ENCODE data around the gene YBX1.

The YBX1 gene

DNA sequence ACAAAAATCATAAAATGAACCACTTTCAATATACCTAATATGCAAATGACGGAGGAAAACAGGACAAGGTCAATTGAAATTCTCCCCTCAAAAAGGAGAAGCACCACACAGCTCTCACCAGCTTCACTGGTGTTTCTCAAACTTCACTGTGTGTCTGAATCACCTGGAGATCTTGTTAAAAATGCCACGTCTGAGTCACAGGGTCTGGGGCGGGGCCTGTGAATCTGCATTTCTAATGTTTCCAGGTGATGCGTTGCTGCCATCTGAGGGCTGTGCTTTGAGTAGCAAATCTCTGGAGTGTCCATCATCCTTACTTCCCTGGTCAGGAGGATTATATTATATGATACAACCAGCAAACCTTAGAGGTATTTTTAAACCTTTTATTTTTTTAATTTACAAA, 48.8 kb downstream of the YBX1 start:
- TF ChIP-seq, protein P1, sequence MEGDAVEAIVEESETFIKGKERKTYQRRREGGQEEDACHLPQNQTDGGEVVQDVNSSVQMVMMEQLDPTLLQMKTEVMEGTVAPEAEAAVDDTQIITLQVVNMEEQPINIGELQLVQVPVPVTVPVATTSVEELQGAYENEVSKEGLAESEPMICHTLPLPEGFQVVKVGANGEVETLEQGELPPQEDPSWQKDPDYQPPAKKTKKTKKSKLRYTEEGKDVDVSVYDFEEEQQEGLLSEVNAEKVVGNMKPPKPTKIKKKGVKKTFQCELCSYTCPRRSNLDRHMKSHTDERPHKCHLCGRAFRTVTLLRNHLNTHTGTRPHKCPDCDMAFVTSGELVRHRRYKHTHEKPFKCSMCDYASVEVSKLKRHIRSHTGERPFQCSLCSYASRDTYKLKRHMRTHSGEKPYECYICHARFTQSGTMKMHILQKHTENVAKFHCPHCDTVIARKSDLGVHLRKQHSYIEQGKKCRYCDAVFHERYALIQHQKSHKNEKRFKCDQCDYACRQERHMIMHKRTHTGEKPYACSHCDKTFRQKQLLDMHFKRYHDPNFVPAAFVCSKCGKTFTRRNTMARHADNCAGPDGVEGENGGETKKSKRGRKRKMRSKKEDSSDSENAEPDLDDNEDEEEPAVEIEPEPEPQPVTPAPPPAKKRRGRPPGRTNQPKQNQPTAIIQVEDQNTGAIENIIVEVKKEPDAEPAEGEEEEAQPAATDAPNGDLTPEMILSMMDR (conservative IDR thresholded peaks at IDR 0.05), result peak; percentile 29
- H3K27ac ChIP-seq, result no peak overlapping the region

DNA sequence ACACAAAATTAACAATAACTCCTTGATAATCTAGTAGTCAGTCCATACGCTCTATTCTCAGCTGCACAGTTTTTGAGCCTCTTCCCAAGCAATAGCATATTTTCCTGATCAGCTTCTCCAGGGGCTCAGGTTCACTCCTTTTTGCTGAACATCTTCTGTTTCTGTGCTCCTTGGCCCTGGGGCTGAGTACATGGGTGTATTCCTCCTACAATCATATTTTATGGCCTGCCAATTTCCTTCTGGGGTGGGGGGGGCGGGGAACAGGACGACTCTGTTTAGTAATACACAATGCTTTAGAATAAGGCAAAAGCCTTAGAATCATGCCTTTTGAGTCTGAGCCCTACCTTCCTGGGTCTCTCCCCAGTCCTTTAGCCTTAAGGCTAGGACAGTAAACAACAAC, 49.4 kb downstream of the YBX1 start:
- TF ChIP-seq, protein P1 (conservative IDR thresholded peaks at IDR 0.05), result no peak
- H3K27ac ChIP-seq, result no peak overlapping the region

DNA sequence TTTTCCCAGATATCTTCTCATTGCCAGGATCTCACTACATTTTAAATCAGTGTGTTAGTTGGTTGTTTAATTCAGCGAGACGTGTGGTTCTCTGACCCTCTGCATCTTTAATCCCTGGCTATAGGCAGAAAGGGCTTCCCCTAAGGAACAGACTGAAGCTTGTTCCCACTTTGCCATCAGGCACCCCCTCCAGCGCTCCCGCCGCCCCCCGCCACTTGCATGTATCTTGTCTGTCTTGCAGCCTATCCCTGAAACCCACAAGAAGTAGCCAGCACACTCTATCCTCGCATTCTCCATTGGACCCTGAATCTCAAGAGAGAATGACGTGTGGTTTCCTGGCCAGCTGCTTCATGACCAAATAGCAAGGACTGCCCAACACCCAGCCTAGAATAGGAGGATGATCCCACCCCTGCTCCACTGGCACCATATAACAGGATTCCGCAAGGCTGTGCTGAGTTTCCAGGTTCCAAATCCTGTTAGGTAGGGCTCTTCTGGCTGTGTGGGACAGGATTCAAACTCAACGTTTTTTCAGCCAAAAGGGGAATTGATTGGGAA, 50.0 kb downstream of the YBX1 start:
- TF ChIP-seq, protein P1 (conservative IDR thresholded peaks at IDR 0.05), result no peak
- H3K27ac ChIP-seq, result no peak overlapping the region

DNA sequence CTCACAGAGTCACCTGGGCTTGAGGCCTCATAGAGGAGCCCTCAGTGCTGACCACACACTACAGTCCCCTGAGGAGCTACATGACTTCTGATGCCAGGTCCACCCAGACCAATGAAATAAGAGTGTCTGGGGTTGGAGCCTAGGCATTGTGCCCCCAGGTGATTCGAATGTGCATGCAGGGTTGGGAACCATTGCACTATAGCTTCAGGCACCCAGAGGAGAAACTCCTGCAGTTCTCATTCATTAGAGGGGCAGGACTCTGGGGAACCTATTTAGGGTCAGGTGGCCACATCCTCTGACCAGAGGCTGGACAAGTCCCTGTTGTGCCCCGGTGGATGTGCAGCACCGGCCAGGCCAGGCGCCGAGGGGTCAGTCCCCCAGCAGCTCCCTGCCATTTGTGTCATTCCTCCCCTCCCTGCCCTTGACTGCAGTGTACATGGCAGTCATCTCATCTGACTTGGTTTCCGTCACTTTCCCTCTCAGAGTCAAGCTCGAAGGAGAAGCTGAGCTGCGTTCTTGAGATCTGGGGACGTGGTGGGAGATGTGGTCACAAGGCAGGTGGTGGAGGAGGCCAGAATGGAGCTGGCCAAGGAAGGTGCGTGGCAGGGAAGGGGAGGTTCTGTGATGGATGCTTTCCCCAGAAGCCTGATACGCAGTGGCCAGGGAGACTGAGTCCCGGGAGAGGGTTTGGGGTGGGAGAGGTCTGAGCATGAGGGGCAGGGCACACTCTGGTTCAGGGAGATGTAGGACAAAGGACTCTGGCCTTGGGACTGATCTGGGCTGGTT, 51.4 kb downstream of the YBX1 start:
- H3K27ac ChIP-seq, result no peak overlapping the region
- TF ChIP-seq, protein P1 (conservative IDR thresholded peaks at IDR 0.05), result no peak

DNA sequence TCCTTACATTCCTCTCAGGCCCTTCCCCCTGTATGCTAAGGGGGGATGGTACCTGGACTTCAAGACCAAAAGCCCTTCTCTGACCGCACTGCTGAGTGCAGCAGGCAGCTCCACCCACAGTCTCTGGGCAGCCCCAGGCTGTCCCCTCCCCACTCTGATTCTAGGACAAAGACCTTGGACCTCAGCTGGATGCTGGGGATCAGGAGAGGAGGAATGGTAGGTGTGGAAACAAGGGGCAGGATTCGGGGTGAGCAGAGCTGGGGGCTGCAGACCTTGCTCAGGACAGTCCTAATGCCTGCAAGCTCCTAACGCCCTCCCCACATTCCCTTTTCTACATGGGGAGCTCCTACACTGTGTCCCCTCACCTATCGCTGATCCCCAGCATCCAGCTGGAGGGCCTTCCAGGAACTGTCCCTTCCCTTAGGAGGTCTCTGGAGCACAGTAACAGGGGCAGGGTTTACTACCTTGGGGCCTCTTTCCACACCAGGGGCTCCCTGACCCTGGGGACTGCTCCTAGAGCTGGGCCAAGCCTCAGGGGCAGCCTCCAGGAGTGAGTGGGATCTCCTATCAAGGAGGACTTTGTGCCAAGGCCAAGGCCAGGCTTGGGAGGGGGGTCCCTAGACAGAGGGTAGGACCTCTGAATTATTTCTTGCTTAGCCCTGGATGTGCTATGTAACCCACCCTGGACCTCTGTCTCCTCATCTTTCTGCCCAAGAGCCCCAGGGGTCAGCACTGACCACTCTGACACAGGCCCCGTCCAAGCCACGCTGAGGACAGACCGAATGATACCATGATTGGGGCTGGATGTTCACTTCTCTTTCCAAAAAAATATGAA, 52.2 kb downstream of the YBX1 start:
- no peak overlapping the region for H3K27ac ChIP-seq
- TF ChIP-seq, protein P1 (conservative IDR thresholded peaks at IDR 0.05), result no peak

DNA sequence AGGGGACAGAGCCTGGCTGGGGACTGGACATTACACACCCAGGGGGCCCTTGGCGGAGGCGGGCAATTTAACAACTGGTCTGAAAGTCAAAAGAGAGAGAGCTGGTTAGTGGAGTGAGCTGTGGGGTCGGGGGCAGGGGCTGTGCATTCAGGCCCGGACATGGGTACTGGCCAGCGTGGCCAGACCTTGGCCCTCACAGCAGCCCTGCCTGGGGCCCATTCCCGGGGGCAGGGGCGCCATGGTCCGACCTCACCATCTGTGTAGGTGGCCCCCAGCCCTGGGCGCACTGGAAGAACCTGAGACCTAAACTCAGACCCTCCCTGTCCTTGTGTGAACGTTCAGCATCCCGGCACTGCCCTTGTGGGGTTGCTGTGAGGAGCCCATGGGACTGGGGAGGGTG, 52.8 kb downstream of the YBX1 start:
- H3K27ac ChIP-seq, result no peak overlapping the region
- TF ChIP-seq, protein P1 (conservative IDR thresholded peaks at IDR 0.05), result no peak

DNA sequence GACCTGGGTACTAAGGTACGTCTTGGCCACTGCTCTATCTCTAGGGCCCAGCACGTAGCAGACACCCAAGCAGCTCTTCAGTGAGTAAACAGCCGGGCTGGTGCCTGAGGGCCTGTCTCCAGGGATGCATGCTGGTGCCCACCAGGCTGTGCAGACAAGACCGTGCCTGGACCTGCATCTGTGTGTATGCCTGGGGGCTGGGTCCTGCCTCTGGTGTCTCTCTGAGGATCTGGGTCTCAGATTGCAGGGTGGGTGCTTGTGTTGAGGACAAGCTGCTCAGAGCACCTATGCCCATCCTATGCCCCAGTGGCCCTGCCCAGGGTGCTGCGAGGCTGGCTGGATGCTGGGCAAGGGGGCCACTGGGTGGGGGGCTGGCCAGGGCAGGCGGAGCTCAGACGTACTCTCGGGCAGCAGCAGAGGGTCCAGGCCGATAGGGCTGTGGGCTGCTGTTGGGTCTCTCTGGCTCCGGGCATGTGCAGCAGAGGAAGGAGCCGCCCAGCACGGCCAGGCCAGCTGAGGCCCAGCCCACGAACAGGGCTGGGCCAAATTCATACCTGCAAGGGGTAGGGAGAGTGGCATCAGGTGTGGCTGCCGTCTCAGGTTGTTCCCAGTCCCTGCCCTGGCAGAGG, 53.4 kb downstream of the YBX1 start:
- TF ChIP-seq, protein P1 (conservative IDR thresholded peaks at IDR 0.05), result no peak
- no peak overlapping the region for H3K27ac ChIP-seq
